Fibroblast of skin of back (primary cell): ENCODE results near the gene TRNP1. TPM values are rescaled to one million over a fixed set of nuclear protein-coding genes. Genes with fewer than 3 reads are reported as not detected.
"Not testable (repeated sequence)": the region's sequence is repeated elsewhere in the genome, so short reads cannot be mapped to it uniquely, and the experiment has no call there.

ENCODE experiments used
- DNase-seq: peaks from one replicate; pipeline ENCODE4 v3.0.0-alpha.2; 2013
- polyA plus RNA-seq, 2 experiments: library from polyadenylated mRNA; unstranded; fragments of 120-200 nt; gene quantifications; one replicate each; pipeline ENCODE4 v1.2.1, GENCODE V29; 2013; ENCODE audit not compliant: insufficient read length in 2 of 2

TRNP1 gene
- polyA plus RNA-seq (2013, experiment 1 of 2; ENCODE audit: insufficient read length): 19.8 TPM
- 29.1 TPM for polyA plus RNA-seq (2013, experiment 2 of 2; ENCODE audit: insufficient read length)

DNA sequence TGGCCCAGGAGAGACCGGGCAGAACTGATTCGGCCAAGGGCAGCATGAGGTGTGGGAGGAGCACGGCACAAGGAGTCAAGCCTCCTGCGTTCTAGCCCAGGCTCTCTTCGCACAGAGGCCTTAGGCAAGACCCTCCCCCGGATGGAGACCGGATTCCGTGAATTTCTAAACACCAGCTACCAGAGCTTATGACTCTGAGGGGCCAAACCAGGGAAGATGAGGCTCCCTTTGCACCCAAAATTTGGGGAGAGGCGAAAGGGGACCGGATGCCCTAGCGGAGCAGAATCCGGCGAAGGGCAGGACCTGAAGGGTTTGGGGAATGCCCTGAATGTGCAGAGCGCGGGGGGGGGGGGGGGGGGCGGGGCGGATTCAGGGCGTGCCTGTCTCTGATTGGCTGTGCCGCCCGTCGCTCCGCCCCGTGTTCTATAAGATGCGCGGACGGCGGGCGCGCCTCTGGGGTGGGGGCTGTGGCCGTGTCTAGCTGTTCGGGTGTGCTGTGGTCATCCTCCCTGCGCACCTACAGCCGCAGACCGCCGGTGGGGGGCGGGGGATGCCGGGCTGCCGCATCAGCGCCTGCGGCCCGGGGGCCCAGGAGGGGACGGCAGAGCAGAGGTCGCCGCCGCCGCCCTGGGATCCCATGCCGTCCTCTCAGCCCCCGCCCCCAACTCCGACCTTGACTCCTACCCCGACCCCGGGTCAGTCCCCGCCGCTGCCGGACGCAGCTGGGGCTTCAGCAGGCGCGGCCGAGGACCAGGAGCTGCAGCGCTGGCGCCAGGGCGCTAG is at the start of gene TRNP1:
Gene TRNP1, plus strand, starts transcription at position 456 of the 783 bp plus-strand sequence. Its CDS starts 95 bp downstream, at position 551.
- DNase-seq: peak; percentile 71

- no peak for DNase-seq
Observed at GRCh38 chr1:26945138-26945537, 48.4 kb upstream of the TRNP1 start.

GRCh38 chr1:26945728-26946127 is 47.8 kb upstream of the TRNP1 start:
- DNase-seq: no peak

GRCh38 chr1:26946270-26946669 is 47.2 kb upstream of the TRNP1 start:
- DNase-seq: no peak

- DNase-seq: not testable (repeated sequence)
Observed at GRCh38 chr1:26948725-26949057, 44.8 kb upstream of the TRNP1 start.

DNA sequence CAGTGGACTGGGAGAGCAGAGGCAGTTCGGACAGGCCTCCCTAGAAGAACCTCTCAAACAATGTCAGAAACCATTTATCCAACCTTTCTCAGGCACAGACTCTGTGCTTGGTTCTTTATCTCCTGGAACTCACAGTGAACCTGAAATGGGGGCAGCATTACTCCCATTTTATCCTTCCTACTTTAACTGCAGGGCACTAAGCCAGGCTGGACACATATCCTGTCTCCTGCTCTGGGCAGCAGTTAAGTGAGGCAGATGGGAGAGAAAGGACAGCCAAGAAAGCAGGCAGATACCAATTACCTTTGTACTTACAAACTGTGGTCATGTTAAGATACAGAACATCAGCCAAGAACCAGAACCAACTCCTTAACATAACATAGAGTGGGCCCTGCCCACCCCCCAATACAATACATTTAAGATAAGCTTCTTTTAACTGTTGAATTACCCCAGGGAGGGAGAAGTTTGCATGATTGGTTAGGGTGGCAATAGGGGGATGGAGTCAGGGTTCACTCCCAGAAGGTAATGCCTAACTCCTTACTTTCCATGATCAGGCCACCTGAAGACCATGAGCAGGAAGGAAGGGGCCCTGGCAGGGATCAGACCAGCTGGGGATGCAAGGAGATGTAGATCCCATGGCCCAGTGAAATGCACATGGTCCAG is 44.1 kb upstream of the TRNP1 start:
- no peak for DNase-seq

DNA sequence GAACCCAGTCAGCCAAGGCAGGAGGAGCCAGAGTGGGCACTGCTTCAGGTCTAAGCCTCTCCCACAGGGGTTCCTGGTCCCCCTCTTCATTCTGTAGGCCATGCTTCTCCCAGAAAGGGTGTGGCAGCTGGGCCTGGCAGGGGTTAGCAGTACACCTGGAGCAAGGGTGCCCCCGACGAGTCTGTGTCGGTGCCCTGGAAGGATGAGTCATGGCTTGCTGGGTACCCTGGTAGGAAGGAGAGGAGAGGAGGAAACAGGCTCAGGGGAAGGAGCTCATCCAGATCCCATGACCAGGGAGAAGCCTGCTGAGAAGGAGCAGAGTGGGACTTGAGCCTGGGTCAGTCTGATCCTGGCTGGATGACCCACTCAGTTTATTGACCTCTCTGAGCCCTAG is 43.6 kb upstream of the TRNP1 start:
- DNase-seq: no peak

DNA sequence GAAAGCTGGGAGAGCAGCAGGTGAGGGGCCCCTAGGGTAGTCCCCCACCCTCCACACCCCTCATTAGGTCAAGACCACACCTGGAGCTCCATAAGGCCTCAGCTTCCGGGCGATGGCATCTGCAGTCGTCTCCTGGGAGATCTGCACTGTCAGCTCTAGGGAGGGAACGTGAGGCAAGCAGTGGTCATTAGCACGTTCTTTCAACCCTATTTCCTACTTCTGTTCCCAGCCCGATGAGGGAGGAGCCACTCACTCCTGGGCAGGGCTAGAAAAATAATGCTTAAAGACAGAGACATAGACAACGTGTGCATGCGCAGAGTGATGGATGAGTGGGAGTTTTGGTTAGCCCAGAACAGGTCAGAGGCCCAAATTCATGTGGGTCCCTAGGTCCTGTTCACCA is 42.9 kb upstream of the TRNP1 start:
- DNase-seq: no peak

GRCh38 chr1:26951216-26951615 is 42.3 kb upstream of the TRNP1 start:
- DNase-seq: no peak

DNA sequence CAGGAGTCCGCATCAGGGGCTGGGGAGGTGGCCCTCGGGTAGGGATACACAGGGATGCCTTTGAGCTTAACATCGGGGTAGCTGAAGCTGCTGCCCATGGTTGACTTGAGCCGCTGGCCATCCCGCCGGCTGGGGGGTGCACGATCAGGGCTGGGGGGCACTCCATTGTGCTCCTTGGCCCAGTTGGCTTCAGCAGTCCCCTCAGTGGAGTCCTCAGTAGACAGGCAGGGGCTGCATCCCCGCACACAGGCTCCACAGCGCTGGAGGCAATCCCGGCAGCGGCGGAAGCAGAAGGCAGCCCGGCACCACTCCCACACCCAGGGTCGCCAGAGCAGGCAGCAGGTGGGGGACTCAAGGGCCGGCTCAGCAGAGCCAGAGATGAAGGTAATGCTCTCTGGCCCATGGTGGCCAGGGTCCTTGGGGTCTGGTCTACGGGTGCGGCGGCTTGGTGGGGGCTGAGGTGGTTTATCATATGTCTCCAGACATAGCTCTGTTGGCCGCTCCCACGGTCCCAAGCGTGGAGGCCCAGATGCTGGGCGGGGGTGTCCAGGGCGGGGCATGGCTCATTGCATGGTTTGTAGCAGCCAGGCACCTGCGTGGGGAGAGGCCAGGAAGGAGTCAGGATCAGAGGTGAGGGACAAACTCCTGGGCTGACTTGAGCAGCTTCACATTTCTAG is 41.5 kb upstream of the TRNP1 start:
- no peak for DNase-seq

DNA sequence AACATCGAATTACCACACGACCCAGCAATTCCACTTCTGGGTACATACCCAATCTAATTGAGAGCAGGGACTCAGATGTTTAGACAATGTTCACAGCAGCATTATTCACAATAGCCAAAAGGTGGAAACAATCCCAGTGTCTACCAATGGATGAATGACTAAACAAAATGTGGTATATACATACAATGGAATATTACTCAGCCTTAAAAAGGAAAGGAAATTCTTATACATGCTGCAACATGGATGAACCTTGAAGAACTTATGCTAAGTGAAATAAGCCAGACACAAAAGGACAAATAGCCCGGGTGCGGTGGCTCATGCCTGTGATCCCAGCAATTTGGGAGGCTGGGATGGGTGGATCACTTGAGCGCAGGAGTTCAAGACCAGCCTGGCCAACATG is 40.1 kb upstream of the TRNP1 start:
- no peak for DNase-seq

- DNase-seq: no peak
Observed at GRCh38 chr1:26956321-26956720, 37.2 kb upstream of the TRNP1 start.

- DNase-seq: no peak
Observed at GRCh38 chr1:26957306-26957705, 36.2 kb upstream of the TRNP1 start.

DNA sequence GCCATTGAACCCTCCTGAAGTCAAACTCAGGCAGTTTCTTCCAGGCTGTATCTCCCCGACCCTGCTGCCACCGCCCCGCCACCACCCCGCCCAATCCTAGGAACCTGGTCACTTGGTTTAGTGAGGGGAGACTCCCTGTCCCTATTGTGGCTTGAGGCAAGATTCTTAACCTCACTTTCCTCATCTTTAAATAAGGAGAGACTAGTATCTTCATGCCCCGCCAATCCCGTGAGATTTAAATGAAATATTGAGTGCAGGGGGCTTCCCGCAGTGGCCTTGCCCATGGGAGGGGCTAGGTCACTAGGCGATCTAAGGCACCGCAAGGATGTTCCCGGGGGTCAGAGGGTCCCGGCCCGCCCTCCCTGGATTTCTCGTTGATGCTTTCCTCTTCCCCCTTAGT is 34.2 kb upstream of the TRNP1 start:
- no peak for DNase-seq

- no peak for DNase-seq
Observed at GRCh38 chr1:26959722-26960624, 33.5 kb upstream of the TRNP1 start, which contains the start of gene KDF1. Gene KDF1 (minus strand): TSS chr1:26960468. CDS start chr1:26952380, 8,088 bp downstream.

DNA sequence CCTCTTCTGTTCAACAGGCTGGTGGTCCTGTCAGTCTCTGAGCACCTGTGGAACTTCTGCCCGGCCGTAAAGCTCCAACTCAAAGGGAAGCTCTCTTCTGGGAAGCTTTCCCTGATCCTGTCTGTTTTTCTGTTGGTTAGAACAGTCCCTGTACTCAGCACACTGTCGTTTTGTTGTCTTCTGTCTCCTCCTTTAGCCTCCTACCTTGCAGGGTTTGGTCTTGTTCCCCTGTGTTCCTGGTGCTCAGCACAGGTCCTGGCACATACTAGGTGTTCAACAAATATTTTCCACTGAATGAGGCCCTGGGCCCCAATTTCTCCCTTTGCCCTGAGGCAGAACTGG is 32.9 kb upstream of the TRNP1 start:
- no peak for DNase-seq

DNA sequence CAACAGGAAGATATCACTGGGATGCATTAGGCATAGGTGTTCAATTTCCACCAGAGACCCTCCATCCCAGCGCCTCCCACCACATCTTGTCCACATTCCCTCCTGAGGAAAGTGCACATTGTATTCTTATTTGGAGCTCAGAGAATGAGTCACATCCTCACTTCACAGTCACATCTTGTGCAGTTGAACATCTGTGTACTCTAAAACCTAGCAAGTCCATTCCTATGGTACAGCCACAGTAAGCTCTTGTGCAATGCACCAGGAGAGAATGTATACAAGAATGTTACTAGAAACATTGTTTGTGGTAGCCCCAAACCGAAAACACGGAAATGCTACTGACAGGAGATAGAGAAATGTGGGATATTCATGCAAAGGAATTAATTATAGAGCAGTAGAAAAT is 31.7 kb upstream of the TRNP1 start:
- DNase-seq: peak; percentile 70

DNA sequence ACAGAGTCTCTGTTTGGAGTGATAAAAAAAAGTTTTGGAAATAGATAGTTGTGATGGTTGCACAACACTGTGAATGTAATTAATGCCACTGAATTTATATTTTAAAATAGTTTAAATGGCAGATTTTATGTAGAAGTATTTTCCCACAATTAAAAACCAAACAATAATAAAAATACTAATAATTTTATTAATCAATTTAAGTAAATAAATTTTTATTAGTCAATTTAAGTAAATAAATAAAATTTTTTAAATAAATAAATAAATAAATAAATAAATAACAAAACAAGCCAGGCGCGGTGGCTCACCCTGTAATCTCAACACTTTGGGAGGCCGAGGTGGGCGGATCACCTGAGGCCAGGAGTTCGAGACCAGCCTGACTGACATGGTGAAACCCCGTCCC is 28.3 kb upstream of the TRNP1 start:
- no peak for DNase-seq

DNA sequence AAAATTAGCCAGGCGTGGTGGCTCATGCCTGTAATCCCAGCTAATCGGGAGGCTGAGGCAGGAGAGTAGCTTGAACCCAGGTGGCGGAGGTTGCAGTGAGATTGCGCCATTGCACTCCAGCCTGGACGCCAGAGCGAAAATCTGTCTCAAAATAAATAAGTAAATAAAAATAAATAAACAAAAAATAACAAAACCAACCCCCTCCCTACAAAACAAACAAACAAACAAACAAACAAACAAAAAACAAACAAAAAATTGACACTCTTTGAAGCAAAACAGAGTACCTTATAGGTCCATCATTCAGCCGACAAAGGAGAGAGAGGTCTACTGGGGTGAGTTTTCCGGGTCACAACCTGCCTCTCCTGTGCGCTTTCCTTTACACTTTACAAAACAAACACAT is 27.9 kb upstream of the TRNP1 start:
- DNase-seq: no peak

- no peak for DNase-seq
Observed at GRCh38 chr1:26970810-26971209, 22.7 kb upstream of the TRNP1 start.

DNA sequence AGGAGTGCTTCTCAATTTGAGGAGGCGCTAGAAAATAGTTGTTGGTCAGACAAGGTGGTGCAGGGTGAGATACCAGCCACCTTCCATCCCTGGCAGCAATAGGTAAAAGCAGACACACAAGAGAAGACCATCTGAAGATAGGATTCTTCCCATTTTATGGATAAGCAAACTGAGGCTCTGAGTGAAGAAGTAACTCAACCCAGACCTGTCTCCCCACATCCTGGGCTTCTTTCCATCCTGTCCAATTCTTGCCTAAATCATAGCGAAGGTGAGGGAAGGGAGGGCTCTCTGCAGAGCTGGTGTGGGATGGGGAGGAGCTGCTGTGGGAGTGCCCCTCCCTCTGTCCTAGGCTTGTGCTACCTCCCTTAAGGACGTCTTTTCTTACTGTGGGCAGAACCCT is 21.9 kb upstream of the TRNP1 start:
- DNase-seq: no peak

- DNase-seq: peak; percentile 19
Observed at GRCh38 chr1:26972390-26972789, 21.1 kb upstream of the TRNP1 start.

DNA sequence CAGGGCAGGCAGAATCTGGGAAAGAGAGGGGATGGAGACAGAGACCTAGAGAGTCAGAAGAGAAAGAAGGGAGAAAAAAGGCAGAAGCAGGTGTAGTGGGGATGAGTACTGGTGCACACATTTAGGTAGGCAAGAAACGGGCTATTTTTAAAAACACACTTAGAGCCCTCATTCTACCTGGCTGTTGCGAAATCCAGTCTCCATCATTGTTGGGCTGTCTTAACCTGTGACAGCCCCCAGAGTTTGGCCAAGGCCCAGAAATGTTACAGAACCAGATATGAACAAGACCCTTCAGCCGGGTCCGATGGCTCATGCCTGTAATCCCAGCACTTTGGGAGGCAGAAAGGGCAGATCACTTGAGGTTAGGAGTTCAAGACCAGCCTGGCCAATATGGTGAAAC is 20.7 kb upstream of the TRNP1 start:
- DNase-seq: no peak
